ENCODE results near the gene ANXA4.

The ANXA4 gene

DNA sequence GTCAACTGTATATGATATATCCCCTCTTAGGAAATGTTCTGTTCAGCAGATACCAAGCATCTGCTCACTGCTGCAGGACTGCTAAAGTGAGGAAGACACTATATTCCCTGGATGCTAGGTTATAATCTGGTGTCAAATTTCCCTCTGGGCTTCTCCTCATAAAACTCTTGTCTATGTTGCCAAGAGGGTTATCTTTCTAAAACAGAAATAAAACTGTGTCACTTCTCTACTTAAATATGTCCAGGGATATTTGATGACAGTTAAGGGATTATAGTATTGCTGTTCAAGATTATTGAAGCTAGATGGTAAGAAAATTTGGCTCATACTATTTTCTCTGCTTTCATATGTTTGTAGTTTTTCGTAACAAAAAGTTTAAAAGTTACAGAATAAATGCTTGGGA is 121.4 kb downstream of the ANXA4 start:
- no peak for DNase-seq

Measured in inflammatory macrophage treated with lipopolysaccharide for 1 hour (primary cell).